Kasumi-1 (cell line): ENCODE data around the gene TREH.
A peak's percentile ranks its signal among the peaks of the same experiment; 100 is the strongest.
"Not testable (repeated sequence)": the region's sequence is repeated elsewhere in the genome, so short reads cannot be mapped to it uniquely, and the experiment has no call there.

Experiments
- DNase-seq, 2 experiments: peaks; one replicate each; lab custom pipeline; 2025; lab: John Stamatoyannopoulos, UW

The TREH gene, protein sequence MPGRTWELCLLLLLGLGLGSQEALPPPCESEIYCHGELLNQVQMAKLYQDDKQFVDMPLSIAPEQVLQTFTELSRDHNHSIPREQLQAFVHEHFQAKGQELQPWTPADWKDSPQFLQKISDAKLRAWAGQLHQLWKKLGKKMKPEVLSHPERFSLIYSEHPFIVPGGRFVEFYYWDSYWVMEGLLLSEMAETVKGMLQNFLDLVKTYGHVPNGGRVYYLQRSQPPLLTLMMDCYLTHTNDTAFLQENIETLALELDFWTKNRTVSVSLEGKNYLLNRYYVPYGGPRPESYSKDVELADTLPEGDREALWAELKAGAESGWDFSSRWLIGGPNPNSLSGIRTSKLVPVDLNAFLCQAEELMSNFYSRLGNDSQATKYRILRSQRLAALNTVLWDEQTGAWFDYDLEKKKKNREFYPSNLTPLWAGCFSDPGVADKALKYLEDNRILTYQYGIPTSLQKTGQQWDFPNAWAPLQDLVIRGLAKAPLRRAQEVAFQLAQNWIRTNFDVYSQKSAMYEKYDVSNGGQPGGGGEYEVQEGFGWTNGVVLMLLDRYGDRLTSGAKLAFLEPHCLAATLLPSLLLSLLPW

DNA sequence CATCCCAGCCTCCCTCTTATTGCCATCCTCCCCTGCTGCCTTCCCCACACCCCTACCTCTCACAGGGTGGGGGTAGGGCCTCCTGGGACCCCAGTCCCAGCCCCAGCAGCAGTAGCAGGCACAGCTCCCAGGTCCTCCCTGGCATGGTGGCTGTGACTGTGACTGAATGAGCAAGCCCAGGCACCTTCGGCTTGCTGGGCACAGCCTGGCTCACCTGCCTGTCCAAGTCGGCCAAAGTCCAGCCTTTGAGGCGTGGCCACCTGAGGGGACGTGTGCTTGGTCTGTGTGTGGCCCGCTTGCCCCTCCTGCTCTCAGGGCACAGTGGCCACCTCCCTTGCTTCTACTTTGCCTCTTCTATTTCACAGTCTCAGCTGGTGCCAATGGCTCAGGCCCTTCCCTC, at the start of gene TREH:
Gene TREH (minus strand): TSS at position 168 of the 400 bp plus-strand sequence. CDS start 23 bp downstream, at position 145.
- DNase-seq = no peak

DNA sequence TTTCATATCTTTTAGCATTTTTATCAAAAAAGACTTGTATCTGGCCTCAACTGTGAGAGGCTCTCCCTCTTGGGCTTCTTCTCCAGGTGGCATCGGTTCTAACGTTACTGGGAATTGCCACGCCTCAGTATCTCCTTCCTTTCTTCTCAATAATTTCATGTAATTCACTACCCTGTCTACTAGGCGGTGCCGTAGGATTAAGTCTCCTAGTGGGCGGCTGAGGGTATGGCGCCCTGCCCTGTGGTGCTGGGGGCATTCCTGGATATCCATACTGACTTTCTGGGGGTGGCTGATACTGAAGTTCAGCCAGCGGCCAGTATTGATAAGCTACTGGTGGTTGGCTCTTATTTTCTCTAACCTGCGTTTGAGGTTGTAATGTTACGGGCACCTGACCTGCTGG, 48.7 kb upstream of the TREH start:
- peak in 1 of 2 experiments; percentile 15 for DNase-seq

DNA sequence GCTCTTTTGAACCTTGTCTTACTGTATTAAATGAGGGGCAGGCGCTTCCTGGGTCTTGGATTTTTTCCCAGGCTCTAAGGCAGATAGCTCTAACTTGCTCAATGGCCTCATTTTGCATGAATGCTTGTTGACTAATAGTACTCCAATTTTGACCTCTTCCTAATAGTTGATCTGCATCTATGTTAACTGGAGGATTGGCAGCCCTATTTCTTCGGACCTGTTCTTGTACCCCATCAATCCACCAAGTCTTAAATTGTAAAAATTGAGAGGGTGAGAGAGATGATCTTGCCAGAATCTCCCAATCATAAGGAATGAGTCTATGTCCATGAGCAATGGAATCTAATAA, 48.2 kb upstream of the TREH start:
- not testable (repeated sequence) for DNase-seq

DNA sequence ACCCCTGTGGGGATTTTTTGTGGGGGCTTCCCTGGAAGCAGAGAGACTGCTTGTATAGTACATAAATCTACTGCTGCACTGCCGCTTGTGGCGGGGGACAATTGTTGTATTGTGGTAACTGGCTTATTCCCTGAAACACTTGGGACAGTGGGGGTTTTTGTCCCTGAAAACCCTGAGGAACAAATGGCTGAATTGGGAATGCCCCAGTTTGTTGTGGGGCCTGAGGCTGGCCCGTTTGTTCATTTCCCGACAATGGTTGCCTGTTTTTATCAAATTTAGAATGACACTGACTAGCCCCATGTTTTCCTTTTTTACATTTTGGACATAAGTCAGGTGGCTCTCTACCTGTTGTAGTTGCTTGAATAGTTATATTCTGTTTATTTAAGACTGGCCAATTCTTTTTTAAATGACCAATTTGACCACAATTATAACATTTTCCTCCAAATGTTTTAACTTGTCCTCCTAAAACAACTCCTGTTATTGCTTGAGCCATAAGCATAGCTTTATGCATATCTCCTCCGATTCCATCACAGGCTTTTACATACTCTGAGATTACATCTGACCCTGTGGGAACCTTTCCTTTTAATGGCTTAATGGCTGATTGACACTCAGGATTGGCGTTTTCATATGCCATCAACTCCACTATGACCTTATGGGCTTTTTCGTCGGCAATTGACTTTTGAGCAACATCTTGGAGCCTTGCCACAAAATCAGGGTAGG, 47.7 kb upstream of the TREH start:
- DNase-seq = not testable (repeated sequence)

DNA sequence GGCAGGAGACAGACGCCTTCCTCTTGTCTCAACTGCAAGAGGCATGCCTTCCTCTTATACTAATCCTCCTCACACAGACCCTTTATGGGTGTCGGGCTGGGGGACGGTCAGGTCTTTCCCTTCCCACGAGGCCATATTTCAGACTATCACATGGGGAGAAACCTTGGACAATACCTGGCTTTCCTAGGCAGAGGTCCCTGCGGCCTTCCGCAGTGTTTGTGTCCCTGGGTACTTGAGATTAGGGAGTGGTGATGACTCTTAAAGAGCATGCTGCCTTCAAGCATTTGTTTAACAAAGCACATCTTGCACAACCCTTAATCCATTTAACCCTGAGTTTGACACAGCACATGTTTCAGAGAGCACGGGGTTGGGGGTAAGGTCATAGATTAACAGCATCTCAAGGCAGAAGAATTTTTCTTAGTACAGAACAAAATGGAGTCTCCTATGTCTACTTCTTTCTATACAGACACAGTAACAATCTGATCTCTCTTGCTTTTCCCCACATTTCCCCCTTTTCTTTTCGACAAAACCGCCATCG, 42.1 kb upstream of the TREH start:
- DNase-seq = not testable (repeated sequence)

GRCh38 chr11:118720740-118721139, 41.3 kb upstream of the TREH start:
- not testable (repeated sequence) for DNase-seq

GRCh38 chr11:118720078-118720477, 40.6 kb upstream of the TREH start:
- DNase-seq = not testable (repeated sequence)

GRCh38 chr11:118718562-118718961, 39.1 kb upstream of the TREH start:
- DNase-seq = not testable (repeated sequence)

DNA sequence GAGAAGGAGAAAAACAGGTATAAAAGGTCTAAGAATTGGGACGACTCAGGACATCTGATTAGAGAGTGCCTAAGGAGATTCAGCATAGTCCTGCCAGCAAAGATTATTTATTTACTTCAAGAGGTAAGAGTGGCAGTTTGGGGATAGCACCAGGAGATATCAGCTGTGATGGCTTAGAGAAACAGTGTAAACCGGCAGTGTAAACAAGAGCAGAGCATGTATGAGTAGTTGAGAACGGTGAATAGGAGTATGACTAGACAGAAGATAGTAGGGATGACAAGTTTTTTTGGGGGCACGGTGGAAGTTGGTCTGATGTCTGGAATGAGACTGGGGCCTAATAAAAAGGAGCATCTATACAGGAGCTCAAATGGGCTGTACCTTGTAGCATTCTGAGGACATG, 38.3 kb upstream of the TREH start:
- DNase-seq = not testable (repeated sequence)

DNA sequence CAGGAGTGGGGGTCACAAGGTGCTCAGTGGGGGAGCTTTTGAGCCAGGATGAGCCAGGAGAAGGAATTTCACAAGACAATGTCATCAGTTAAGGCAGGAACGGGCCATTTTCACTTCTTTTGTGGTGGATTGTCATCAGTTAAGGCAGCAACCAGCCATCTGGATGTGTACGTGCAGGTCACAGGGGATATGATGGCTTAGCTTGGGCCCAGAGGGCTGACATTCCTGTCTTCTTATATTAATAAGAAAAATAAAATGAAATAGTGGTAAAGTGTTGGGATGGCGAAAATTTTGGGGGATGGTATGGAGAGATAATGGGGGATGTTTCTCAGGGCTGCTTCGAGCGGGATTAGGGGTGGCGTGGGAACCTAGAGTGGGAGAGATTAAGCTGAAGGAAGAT, 37.8 kb upstream of the TREH start:
- not testable (repeated sequence) for DNase-seq

GRCh38 chr11:118715837-118716260, 36.4 kb upstream of the TREH start:
- DNase-seq = no peak

DNA sequence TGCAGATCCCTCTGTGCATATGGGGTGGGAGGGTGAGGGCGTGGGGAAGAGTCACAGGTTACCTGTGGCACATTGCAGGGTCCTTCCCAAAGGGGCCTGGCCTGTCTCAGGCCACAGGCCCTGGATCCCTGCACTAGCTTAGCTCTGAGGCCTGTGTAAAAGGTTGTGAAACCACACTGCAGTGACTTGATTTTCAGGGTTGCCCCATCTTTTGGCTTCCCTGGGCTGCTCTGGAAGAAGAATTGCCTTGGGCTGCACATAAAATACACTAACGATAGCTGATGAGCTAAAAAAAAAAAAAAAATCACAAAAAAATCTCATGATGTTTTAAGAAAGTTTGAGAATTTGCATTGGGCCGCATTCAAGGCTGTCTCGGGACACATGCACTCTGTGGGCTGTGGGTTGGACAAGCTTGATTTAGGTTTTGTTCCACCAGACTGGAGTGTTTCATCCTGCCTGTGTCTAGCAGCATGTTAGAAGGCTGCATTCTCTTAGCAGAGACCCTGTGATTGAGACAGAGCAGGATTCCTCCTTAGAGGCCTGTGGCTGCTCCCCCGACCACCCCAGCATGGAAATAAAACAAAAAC, 35.9 kb upstream of the TREH start:
- no peak for DNase-seq

GRCh38 chr11:118714816-118715215, 35.4 kb upstream of the TREH start:
- DNase-seq = no peak

DNA sequence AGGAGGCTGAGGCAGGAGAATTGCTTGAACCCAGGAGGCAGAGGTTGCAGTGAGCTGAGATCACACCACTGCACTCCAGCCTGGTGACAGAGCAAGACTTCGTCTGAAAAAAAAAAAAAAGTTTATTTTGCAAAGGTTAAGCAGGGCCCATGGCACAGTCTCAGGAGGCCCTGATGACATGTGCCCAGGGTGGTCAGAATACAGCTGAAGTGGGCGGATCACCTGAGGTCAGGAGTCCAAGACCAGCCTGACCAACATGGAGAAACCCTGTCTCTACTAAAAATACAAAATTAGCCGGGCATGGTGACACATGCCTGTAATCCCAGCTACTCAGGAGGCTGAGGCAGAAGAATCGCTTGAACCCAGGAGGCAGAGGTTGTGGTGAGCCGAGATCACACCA, 35.0 kb upstream of the TREH start:
- not testable (repeated sequence) for DNase-seq

- DNase-seq = no peak
Observed at GRCh38 chr11:118708296-118708695, 28.8 kb upstream of the TREH start.

DNA sequence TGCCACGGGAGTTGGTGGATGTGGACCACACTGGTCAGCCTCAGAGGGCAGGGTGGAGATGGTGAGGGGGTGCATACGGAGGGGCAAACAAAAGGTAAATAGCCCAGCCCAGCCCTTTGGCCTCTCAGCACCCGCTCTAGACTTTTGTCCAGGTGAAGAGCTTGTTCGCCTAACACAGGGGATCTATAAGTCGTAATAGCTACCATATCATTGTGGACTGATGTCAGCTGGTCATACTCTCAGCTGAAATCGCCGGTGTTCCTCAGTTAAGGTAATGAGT, 27.0 kb upstream of the TREH start:
- DNase-seq = no peak

DNA sequence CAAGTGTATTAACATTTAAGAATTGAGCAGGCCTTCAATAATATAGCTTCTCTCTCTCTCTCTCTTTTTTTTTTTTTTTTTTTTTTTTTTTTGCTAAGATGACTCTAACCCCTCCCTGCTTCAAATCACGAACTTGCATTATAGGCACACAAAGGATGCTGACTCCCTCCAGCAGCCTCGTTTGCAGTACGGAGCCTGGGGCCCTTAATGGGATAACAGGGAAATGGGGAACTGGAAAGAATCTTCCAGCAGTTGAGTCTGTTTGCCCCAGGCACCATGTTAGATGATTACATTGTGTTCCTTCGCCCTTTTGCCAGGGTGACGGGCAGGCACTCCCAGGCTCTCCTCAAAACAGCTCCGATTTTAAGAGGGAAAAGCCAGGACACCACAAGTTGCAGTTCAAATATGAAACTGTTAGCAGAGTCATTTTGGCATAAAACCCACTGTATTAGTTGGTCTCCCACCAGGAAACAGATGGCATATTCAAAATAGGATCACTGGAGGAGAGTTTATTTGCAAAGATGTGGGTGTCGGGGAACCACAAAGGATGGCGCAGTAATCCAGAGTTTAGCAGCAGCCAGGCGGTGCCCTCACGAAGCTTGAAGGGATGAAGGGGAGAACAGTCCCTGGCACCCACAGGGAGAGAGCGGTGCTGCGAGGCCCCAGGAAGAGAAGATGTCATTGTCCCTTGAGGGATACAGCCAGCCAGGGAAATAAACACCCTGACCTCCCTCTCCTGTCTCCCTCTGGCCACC, 26.5 kb upstream of the TREH start:
- DNase-seq = no peak

- peak; percentile 18 to 51 for DNase-seq
Observed at GRCh38 chr11:118705111-118705741, 25.8 kb upstream of the TREH start.

DNA sequence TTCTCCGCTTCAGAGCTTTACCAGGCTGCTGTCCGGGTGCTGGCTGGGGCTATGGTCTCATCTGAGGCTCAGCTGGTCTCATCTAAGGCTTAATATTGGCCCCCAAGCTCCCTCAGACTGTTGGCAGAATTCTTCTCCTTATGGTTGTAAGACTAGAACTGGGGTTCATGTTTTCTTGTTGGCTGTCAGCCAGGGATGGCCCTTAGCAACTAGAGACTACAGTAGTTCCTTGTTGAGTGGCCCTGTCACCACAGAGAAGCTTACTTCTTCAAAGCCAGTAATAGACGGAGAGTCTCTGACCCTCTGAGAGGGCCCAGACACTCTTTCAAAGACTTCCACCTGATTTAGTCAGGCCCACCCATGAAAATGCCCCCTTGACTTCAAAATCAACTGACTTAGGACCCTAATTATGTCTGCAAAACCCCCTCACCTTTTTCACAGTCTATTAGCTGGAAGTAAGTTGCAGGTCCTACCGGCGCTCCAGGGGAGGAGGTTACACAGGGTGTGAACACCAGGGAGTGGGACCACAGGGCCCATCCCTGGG, 24.2 kb upstream of the TREH start:
- DNase-seq = peak; percentile 43 to 60

DNA sequence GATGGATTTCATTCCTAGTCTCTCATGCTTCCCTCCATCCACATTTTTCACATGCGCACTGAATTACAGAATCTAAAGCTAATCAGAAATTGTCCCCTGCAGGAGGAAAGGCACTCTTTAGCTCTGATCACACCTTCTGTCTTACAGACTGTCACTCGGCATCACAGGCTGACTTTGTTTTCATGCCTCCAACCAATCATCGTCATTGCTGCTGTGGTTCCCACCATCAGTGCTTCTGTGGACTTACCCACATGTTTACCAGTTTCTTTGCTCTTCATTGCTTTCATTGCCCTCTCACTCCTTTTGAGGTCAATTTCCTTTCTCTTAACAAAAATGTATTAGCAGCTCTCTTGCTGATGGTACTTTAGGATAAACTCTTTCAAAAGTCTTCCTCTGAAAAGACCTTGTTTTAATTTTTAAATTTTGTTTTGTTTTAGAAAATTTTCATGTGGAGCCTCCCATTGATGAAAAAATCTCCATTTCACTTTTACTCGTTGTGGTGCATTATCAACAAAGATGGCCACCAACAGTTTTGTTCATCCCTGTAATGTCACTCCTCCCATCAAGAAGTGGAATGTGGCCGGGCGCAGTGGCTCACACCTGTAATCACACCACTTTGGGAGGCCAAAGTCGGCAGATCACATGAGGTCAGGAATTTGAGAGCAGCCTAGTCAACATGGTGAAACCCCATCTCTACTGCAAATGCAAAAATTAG, 20.2 kb upstream of the TREH start:
- no peak for DNase-seq
